ENCODE results near the gene GNB1.
"Not testable (repeated sequence)": the region's sequence is repeated elsewhere in the genome, so short reads cannot be mapped to it uniquely, and the experiment has no call there.

The GNB1 gene

DNA sequence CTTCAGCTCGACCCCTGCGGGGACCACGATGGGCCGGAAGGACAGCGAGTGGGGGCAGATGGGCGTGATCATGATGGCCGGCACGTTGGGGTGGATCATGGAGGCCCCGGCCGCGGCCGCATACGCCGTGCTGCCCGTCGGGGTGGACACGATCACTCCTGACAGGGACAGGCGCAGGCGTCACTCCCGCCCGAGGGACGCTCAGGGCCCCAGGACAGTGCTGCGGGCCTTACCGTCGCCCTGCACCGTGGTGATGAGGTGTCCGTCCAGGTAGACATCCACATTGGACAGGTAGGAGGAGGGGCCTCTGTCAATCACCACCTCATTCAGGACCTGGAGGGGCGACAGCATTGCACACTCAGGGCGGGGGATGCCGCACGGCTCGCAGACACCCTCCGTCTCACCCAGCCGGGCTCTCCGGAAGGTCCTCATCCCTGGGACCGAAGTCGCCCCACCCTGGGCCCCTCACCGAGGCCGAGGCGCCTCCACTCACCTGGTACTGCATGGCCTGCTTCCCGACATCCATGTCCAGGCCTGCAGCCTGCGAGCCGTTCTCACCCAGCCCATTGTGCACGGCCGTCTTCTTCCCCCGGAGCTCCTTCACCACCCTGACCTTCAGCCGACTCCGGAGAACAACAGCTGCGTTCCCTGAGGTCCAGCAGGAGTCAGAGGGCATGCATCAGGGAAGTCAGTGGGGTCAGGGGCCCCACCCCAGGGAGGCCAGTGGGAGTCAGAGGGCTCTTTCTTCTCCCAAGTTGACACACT lies 136.7 kb downstream of the GNB1 start:
- peaks cover 17 to 18% of the 10 kb centered on the region in 2 experiments for H3K4me1 ChIP-seq (ENCODE audit: control insufficient read depth in 1 of 2, insufficient read depth in 1 of 2, low read depth in 1 of 2, low read length in 1 of 2)
- H3K27ac ChIP-seq, result peak overlapping the region; percentile 56
- no peak overlapping the region for H3K4me3 ChIP-seq (ENCODE audit: low read depth in 1 of 2, low read length in 1 of 2)
- TF ChIP-seq, protein P1, sequence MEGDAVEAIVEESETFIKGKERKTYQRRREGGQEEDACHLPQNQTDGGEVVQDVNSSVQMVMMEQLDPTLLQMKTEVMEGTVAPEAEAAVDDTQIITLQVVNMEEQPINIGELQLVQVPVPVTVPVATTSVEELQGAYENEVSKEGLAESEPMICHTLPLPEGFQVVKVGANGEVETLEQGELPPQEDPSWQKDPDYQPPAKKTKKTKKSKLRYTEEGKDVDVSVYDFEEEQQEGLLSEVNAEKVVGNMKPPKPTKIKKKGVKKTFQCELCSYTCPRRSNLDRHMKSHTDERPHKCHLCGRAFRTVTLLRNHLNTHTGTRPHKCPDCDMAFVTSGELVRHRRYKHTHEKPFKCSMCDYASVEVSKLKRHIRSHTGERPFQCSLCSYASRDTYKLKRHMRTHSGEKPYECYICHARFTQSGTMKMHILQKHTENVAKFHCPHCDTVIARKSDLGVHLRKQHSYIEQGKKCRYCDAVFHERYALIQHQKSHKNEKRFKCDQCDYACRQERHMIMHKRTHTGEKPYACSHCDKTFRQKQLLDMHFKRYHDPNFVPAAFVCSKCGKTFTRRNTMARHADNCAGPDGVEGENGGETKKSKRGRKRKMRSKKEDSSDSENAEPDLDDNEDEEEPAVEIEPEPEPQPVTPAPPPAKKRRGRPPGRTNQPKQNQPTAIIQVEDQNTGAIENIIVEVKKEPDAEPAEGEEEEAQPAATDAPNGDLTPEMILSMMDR (IDR thresholded peaks at IDR 0.05), result no peak
- H3K9me3 ChIP-seq, result peaks cover 7% of the 10 kb centered on the region
- H3K27me3 ChIP-seq, result no peaks in the 10 kb centered on the region
- H3K36me3 ChIP-seq, result peaks cover 73% of the 10 kb centered on the region

DNA sequence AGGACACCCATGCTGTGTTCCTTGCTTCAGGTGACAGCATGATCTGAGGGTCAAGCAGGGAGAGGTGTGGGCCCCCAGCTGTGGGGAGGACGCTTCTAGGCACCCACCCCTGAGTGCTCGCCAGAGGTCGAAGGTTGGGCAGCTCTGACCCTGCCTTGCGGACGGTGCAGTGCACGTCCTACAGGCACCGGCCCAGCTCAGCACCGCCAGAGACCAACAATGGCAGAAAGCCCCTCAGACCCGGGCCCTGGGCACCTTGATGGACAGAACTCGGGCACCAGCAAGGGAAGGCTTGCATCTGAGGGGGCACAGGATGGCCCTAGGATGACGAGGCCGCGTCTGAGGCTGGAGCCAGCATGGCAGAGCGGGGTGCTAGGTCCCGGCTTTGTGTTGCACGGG lies 137.3 kb downstream of the GNB1 start:
- H3K9me3 ChIP-seq, result peaks cover 7% of the 10 kb centered on the region
- peak overlapping the region; percentile 56 for H3K27ac ChIP-seq
- H3K4me3 ChIP-seq (ENCODE audit: low read depth in 1 of 2, low read length in 1 of 2), result no peak overlapping the region
- H3K36me3 ChIP-seq, result peaks cover 67% of the 10 kb centered on the region
- H3K27me3 ChIP-seq, result no peaks in the 10 kb centered on the region
- H3K4me1 ChIP-seq (ENCODE audit: control insufficient read depth in 1 of 2, insufficient read depth in 1 of 2, low read depth in 1 of 2, low read length in 1 of 2), result peaks cover 16 to 17% of the 10 kb centered on the region in 2 experiments
- TF ChIP-seq, protein P1 (IDR thresholded peaks at IDR 0.05), result no peak

DNA sequence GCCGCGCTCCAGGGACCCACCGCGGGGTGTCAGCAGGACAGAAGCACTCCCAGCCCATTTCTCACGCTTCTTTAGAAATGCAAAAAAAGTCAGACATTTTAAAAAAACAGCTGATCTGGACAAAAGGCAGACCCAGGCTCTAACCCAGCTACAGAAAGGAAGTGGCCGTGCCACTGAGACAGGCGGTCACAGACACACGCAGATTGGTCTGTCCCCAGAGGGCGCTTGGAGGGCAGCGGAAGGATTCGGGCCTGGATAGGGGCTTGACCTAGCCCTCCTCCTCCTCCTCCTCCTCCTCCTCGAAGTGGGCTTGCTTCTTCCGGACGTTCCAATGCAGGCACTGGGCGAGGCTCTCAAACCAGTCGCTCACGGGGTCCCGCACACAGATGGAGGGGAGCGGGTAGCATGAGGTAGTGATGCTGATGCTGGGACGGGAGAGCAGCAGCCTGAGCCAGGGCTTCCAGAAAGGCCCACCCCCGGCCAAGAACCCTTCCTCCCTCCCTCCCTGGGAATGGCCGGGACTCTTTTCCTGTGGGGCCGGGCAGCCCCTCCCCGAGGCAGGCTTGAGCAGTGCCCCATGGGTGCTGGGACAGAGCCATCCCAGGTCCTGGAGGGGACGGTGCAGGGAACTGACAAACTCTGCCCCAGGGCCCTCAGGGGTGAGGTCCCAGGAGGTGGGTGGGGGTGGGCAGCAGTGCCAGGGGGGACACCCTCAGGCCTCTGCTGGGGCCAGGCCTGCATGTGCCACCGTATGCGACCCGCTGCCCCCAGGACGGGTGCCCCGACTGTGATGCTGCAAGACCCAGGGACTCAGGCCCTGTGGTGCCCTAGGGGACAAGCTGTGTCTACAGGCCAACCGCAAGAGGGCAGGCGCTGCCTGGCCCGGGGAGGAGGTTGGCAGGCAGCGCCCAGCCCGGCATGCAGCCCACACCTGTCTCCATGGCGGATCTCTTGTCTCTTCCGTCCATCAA lies 138.0 kb downstream of the GNB1 start:
- TF ChIP-seq, protein P1 (IDR thresholded peaks at IDR 0.05), result no peak
- peaks cover 10 to 12% of the 10 kb centered on the region in 2 experiments for H3K4me1 ChIP-seq (ENCODE audit: control insufficient read depth in 1 of 2, insufficient read depth in 1 of 2, low read depth in 1 of 2, low read length in 1 of 2)

DNA sequence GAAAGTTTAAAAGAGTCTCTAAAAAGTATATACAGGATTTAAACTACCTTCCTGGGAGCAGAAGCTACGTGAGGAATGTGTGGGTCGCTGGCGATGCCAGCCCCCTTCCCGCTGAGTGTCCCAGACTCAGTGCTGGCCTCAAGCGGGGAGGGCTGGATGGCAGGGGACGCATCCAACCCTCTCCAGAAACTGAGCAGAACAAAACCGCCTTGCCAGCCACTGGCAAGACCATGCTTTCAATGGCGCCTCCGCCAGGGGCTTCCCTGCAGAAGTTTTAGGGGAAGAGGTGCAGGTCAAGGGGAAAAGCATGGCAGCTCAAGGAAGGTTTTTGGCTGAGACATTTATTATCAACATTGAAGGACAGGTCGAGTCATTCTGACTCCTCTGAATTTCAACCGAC lies 138.7 kb downstream of the GNB1 start:
- H3K9me3 ChIP-seq, result peaks cover 7% of the 10 kb centered on the region
- H3K36me3 ChIP-seq, result peaks cover 53% of the 10 kb centered on the region
- TF ChIP-seq, protein P1 (IDR thresholded peaks at IDR 0.05), result no peak
- H3K27ac ChIP-seq, result peak overlapping the region; percentile 56
- no peaks in the 10 kb centered on the region for H3K27me3 ChIP-seq
- H3K4me1 ChIP-seq (ENCODE audit: control insufficient read depth in 1 of 2, insufficient read depth in 1 of 2, low read depth in 1 of 2, low read length in 1 of 2), result peaks cover 7% of the 10 kb centered on the region in 2 experiments
- H3K4me3 ChIP-seq (ENCODE audit: low read depth in 1 of 2, low read length in 1 of 2), result no peak overlapping the region

More for the DNA sequence above, 138.0 kb downstream of the GNB1 start:
- Histone ChIP-seq H3K9me3 (peaks cover 7% of the 10 kb centered on the region), H3K27me3 (no peaks in the 10 kb centered on the region), H3K4me3 (ENCODE audit: low read depth in 1 of 2, low read length in 1 of 2) (no peak overlapping the region), H3K36me3 (peaks cover 60% of the 10 kb centered on the region), H3K27ac (peak overlapping the region; percentile 56)

DNA sequence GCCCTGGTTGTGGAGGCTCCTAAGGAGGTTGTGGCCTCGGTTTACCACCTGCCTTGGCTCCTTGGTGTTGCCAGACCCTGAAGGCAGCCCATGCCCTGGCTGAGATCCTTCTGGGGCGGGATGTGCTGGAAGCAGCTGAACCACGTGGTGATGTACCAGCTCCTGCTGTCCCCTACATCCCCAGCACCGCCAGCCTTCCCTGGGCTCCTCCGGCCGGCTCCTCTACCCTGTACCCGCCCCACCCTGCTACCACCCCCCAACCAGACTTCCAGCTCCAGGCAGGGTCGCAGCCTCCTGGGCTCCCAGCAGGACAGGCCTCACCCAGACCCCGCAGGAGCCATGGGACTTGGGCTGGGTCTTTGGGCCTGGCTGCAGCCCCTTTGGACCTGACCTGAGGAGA lies 140.9 kb downstream of the GNB1 start:
- H3K36me3 ChIP-seq, result peaks cover 30% of the 10 kb centered on the region
- H3K4me1 ChIP-seq (ENCODE audit: control insufficient read depth in 1 of 2, insufficient read depth in 1 of 2, low read depth in 1 of 2, low read length in 1 of 2); H3K27ac ChIP-seq: not testable (repeated sequence)

More for the DNA sequence above, 140.9 kb downstream of the GNB1 start:
- H3K27me3 ChIP-seq; H3K9me3 ChIP-seq; H3K4me3 ChIP-seq (ENCODE audit: low read depth in 1 of 2, low read length in 1 of 2): not testable (repeated sequence)
